ENCODE data around the gene COA1. TPM values are rescaled to one million over a fixed set of nuclear protein-coding genes. Genes with fewer than 3 reads are reported as not detected.

The COA1 gene
- polyA plus RNA-seq, 1 donor (not counting 4 experiments of a cell fraction or from before 2014, with no cell fraction given) = 32.2 TPM

DNA sequence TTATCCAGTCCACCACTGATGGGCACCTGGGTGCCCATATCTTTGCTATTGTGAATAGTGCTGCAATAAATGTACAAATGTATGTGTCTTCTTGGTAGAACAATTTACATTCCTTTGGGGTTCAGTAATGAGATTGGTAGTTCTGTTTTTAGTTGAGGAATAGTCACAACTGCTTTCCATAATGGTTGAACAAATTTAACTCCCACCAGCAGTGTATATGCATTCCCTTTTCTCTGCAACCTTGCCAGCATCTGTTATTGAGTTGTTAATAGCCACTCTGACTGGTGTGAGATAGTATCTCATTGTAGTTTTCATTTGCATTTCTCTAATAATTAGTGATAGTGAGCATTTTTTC, 27.8 kb downstream of the COA1 start:
- FAIRE-seq (no peak), DNase-seq (ENCODE audit: low read depth, low spot score) (no peak)
- Histone ChIP-seq H3K9ac (ENCODE audit: control insufficient read depth, extremely low read depth, insufficient read depth, low read length) (no peak overlapping the region), H3K4me3 (ENCODE audit: control insufficient read depth in 2 of 3, extremely low read depth in 1 of 3, insufficient read depth in 2 of 3, low read depth in 1 of 3, low read length in 3 of 3) (no peak overlapping the region), H4K20me1 (ENCODE audit: control insufficient read depth, extremely low read depth, insufficient read depth, low read length) (no peaks in the 10 kb centered on the region), H3K36me3 (ENCODE audit: control insufficient read depth in 2 of 2, extremely low read depth in 1 of 2, insufficient read depth in 2 of 2, low read length in 2 of 2) (peaks cover 0 to 2% of the 10 kb centered on the region in 2 experiments), H3K79me2 (ENCODE audit: control insufficient read depth, insufficient read depth, low read length) (peaks cover 35% of the 10 kb centered on the region), H3K4me2 (ENCODE audit: control insufficient read depth, extremely low read depth, insufficient read depth, low read depth, low read length) (no peak overlapping the region), H3K27ac (ENCODE audit: control insufficient read depth, insufficient read depth, low read length) (no peak overlapping the region), H2AFZ (ENCODE audit: control insufficient read depth, low read length) (no peak overlapping the region), H3K27me3 (ENCODE audit: control insufficient read depth, extremely low read depth, insufficient read depth, low read length) (no peaks in the 10 kb centered on the region), H3K4me1 (ENCODE audit: control insufficient read depth, extremely low read depth, insufficient read depth, low read length) (peaks cover 6% of the 10 kb centered on the region), H3K9me3 (ENCODE audit: control insufficient read depth, low read depth, low read length) (no peaks in the 10 kb centered on the region), H3K9me1 (ENCODE audit: control insufficient read depth, extremely low read depth, insufficient read depth, low read length) (no peaks in the 10 kb centered on the region)
- TF ChIP-seq CTCF (optimal IDR thresholded peaks at IDR 0.05 in 1 of 3, IDR thresholded peaks at IDR 0.05 in 1 of 3, conservative IDR thresholded peaks at IDR 0.05 in 1 of 3; ENCODE audit: extremely low read depth in 1 of 3, insufficient read depth in 2 of 3, low read length in 3 of 3) (no peak), EZH2 (IDR thresholded peaks at IDR 0.05; ENCODE audit: low read length) (no peak)
- dilution Hi-C loops (cut with MboI; ENCODE audit: extremely low pct_ligation_motif_present, low sequenced_read_pairs) = no loop called here

- TF ChIP-seq EZH2 (IDR thresholded peaks at IDR 0.05; ENCODE audit: low read length) (no peak), CTCF (optimal IDR thresholded peaks at IDR 0.05 in 1 of 3, IDR thresholded peaks at IDR 0.05 in 1 of 3, conservative IDR thresholded peaks at IDR 0.05 in 1 of 3; ENCODE audit: extremely low read depth in 1 of 3, insufficient read depth in 2 of 3, low read length in 3 of 3) (no peak)
- Histone ChIP-seq H3K4me3 (ENCODE audit: control insufficient read depth in 2 of 3, extremely low read depth in 1 of 3, insufficient read depth in 2 of 3, low read depth in 1 of 3, low read length in 3 of 3) (no peak overlapping the region), H3K9me1 (ENCODE audit: control insufficient read depth, extremely low read depth, insufficient read depth, low read length) (no peaks in the 10 kb centered on the region), H3K9ac (ENCODE audit: control insufficient read depth, extremely low read depth, insufficient read depth, low read length) (no peak overlapping the region), H3K27me3 (ENCODE audit: control insufficient read depth, extremely low read depth, insufficient read depth, low read length) (no peaks in the 10 kb centered on the region), H3K36me3 (ENCODE audit: control insufficient read depth in 2 of 2, extremely low read depth in 1 of 2, insufficient read depth in 2 of 2, low read length in 2 of 2) (peaks cover 0 to 2% of the 10 kb centered on the region in 2 experiments), H3K4me1 (ENCODE audit: control insufficient read depth, extremely low read depth, insufficient read depth, low read length) (peaks cover 6% of the 10 kb centered on the region), H2AFZ (ENCODE audit: control insufficient read depth, low read length) (no peak overlapping the region), H3K27ac (ENCODE audit: control insufficient read depth, insufficient read depth, low read length) (no peak overlapping the region), H3K4me2 (ENCODE audit: control insufficient read depth, extremely low read depth, insufficient read depth, low read depth, low read length) (no peak overlapping the region), H3K9me3 (ENCODE audit: control insufficient read depth, low read depth, low read length) (no peaks in the 10 kb centered on the region), H3K79me2 (ENCODE audit: control insufficient read depth, insufficient read depth, low read length) (peaks cover 40% of the 10 kb centered on the region), H4K20me1 (ENCODE audit: control insufficient read depth, extremely low read depth, insufficient read depth, low read length) (no peaks in the 10 kb centered on the region)
- DNase-seq (ENCODE audit: low read depth, low spot score) (no peak), FAIRE-seq (no peak)
- dilution Hi-C loops (cut with MboI; ENCODE audit: extremely low pct_ligation_motif_present, low sequenced_read_pairs) = no loop called here
Measured at GRCh38 chr7:43700646-43701499, 28.4 kb downstream of the COA1 start.
